Thymus (tissue), 14 donors: Measurements from ENCODE around the gene ZAR1. TPM values are rescaled to one million over a fixed set of nuclear protein-coding genes. Genes with fewer than 3 reads are reported as not detected.
"Not testable (repeated sequence)": the region's sequence is repeated elsewhere in the genome, so short reads cannot be mapped to it uniquely, and the experiment has no call there.

Experiments used
- DNase-seq, 9 donors: peaks; one replicate each; pipeline ENCODE4 v3.0.0-alpha.2; 2013; ENCODE audit warnings: low spot score in 9 of 9, low read depth in 6 of 9, missing footprints in 1 of 9
- H3K27ac ChIP-seq, 2 donors: one replicate each; pipeline ENCODE4 v1.5.1; 2013; ENCODE audit warnings: control low read depth in 1 of 2, low read depth in 1 of 2, low read length in 1 of 2, mild to moderate bottlenecking in 1 of 2, moderate library complexity in 1 of 2
- H3K27me3 ChIP-seq, 2 donors: one replicate each; pipeline ENCODE4 v1.5.1; 2013; ENCODE audit warnings: low read length in 1 of 2; ENCODE audit not compliant: control insufficient read depth in 2 of 2, insufficient read depth in 1 of 2
- H3K36me3 ChIP-seq, 2 donors: one replicate each; pipeline ENCODE4 v1.5.1; 2013; ENCODE audit warnings: low read length in 1 of 2, mild to moderate bottlenecking in 1 of 2, moderate library complexity in 1 of 2; ENCODE audit not compliant: control insufficient read depth in 2 of 2, insufficient read depth in 2 of 2
- H3K4me1 ChIP-seq, 2 donors: one replicate each; pipeline ENCODE4 v1.5.1; 2013; ENCODE audit warnings: low read length in 2 of 2; ENCODE audit not compliant: control insufficient read depth in 2 of 2, insufficient read depth in 2 of 2
- H3K4me3 ChIP-seq, 2 donors: one replicate each; pipeline ENCODE4 v1.5.1; 2013; ENCODE audit warnings: low read length in 2 of 2, control low read depth in 1 of 2, mild to moderate bottlenecking in 1 of 2
- H3K9me3 ChIP-seq, 2 donors: one replicate each; pipeline ENCODE4 v1.5.1; 2013; ENCODE audit warnings: low read length in 1 of 2, mild to moderate bottlenecking in 1 of 2; ENCODE audit not compliant: control insufficient read depth in 2 of 2, insufficient read depth in 1 of 2
- WGBS: extraction: QIAGEN DNeasy Blood & Tissue Kit; methylation state at CpG from one replicate; pipeline ENCODE4 v1.1.7; 2013; 5-methylcytosine and 5-hydroxymethylcytosine counted together
- long read RNA-seq, 10 donors: transcript quantifications; one replicate each; lab custom pipeline, GENCODE V29; 2026
- polyA plus RNA-seq: library from polyadenylated mRNA; stranded (reverse); fragments of 200-250 nt; gene quantifications from one replicate; pipeline ENCODE4 v1.2.3, GENCODE V29; 2013
- total RNA-seq: library from RNA; stranded (reverse); fragments of 120-200 nt; gene quantifications from one replicate; pipeline ENCODE4 v1.2.4, GENCODE V29; 2013
- donor health status: healthy.

Gene ZAR1, protein sequence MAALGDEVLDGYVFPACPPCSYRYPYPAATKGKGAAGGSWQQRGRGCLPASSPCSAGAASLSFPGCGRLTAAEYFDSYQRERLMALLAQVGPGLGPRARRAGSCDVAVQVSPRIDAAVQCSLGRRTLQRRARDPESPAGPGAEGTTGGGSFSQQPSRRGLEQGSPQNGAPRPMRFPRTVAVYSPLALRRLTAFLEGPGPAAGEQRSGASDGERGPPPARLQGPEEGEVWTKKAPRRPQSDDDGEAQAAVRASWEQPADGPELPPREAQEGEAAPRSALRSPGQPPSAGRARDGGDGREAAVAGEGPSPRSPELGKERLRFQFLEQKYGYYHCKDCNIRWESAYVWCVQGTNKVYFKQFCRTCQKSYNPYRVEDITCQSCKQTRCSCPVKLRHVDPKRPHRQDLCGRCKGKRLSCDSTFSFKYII
- total RNA-seq (not detected), polyA plus RNA-seq (0.02 TPM)
- long read RNA-seq, donor 1 = 0 reads
- long read RNA-seq, donor 2 = 0 reads
- long read RNA-seq, donor 3 = 0 reads
- long read RNA-seq, donor 4 = 0 reads
- long read RNA-seq, donor 5 = 0 reads
- long read RNA-seq, donor 6 = 0 reads
- long read RNA-seq, donor 7 = 0 reads
- long read RNA-seq, donor 8 = 0 reads
- long read RNA-seq, donor 9 = 0 reads
- long read RNA-seq, donor 10 = 0 reads

DNA sequence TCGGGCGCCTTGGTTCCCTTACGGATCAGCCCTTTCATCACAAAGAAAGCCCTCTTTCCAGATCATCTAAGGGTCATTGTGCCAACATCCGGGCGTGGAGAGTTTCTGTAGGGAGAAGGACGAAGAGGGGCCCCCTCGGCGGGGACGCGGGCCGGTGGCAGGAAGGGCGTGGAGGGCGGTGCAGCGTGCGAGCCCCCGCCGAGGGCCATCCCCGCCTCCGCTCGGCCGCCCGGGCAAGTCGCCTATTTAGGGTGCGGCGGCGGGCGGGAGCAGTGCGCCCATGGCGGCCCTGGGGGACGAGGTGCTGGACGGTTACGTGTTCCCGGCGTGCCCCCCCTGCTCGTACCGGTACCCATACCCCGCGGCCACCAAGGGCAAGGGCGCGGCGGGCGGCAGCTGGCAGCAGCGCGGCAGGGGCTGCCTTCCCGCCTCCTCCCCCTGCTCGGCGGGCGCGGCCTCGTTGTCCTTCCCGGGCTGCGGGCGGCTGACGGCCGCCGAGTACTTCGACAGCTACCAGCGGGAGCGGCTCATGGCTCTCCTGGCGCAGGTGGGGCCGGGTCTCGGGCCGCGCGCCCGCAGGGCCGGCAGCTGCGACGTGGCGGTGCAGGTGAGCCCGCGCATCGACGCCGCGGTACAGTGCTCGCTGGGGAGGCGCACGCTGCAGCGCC lies at the start of gene ZAR1:
TSS of gene ZAR1 (plus strand) at position 241 of the 668 bp plus-strand sequence. CDS start at position 281, 40 bp downstream.
- peaks cover 41 to 76% of the 10 kb centered on the region in 2 donors for H3K27me3 ChIP-seq
- H3K27ac ChIP-seq = no peak within 1 kb of the TSS
- 4% methylated on average over 80 of the region's 80 CpGs for WGBS
- H3K4me1 ChIP-seq = peaks cover 2 to 9% of the 10 kb centered on the region in 2 donors
- H3K9me3 ChIP-seq = peaks cover 0 to 1% of the 10 kb centered on the region in 2 donors
- peak within 1 kb of the TSS in 1 of 2 donors; percentile 37 for H3K4me3 ChIP-seq
- no peak for DNase-seq
- H3K36me3 ChIP-seq = no peaks in the 10 kb centered on the region

GRCh38 chr4:48440914-48441313 lies 49.1 kb upstream of the ZAR1 start:
- not testable (repeated sequence) for H3K4me3 ChIP-seq, H3K36me3 ChIP-seq, H3K9me3 ChIP-seq, H3K4me1 ChIP-seq, H3K27ac ChIP-seq, H3K27me3 ChIP-seq, DNase-seq
- 84% methylated on average over 5 of the region's 5 CpGs for WGBS

DNA sequence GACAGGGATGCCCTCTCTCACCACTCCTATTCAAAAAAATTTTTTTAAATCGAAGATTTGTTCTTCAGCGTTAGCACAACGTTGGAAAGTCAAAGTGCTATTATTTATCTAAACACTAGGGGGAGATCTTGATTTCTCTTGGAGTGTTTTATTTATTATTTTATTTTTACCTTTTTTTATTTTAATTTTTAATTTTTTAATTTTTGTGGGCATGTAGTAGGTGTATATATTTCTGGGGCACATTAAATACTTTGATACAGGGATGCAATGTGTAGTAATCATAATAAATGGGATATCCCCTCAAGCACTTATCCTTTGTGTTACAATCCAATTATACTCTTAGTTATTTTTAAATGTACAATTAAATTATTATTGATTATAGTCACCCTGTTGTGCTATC lies 44.3 kb upstream of the ZAR1 start:
- H3K27ac ChIP-seq = no peak overlapping the region
- 17% methylated on average over 3 of the region's 3 CpGs for WGBS
- DNase-seq = peak in 1 of 9 donors; percentile 20

GRCh38 chr4:48446642-48447041 lies 43.4 kb upstream of the ZAR1 start:
- no peaks in the 10 kb centered on the region for H3K36me3 ChIP-seq
- WGBS = 90% methylated on average over 1 of the region's 1 CpG
- H3K4me1 ChIP-seq = no peaks in the 10 kb centered on the region
- H3K9me3 ChIP-seq = no peaks in the 10 kb centered on the region
- no peak overlapping the region for H3K4me3 ChIP-seq
- no peak overlapping the region for H3K27ac ChIP-seq
- DNase-seq = no peak
- H3K27me3 ChIP-seq = no peaks in the 10 kb centered on the region

More for the DNA sequence above, 44.3 kb upstream of the ZAR1 start:
- Histone ChIP-seq H3K9me3 (no peaks in the 10 kb centered on the region), H3K36me3 (no peaks in the 10 kb centered on the region), H3K4me1 (no peaks in the 10 kb centered on the region), H3K4me3 (no peak overlapping the region), H3K27me3 (no peaks in the 10 kb centered on the region)

DNA sequence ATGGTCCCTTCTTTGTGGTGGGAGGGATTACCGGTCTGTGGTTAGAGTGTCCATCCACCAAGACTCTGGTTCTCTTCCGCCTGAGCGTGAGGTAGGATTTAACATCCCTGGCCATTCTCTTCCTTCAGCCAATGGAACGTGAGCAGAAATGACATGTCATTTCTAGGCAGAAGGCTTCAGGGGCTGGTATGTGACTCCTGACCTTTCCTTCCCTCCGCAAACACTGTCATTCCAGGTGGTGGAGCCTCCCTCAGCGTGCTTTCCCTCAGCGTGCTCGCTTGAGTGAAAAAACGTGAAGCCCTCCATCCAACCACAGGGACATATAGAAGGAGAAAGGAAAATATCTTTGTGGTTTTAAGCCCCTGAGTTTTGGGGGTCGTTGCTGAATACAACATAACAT lies 40.9 kb upstream of the ZAR1 start:
- Histone ChIP-seq H3K36me3 (no peaks in the 10 kb centered on the region), H3K9me3 (no peaks in the 10 kb centered on the region), H3K27me3 (no peaks in the 10 kb centered on the region), H3K4me1 (no peaks in the 10 kb centered on the region), H3K4me3 (no peak overlapping the region), H3K27ac (no peak overlapping the region)
- WGBS = 94% methylated on average over 10 of the region's 10 CpGs
- no peak for DNase-seq

GRCh38 chr4:48450740-48451139 lies 39.3 kb upstream of the ZAR1 start:
- no peak overlapping the region for H3K27ac ChIP-seq
- 98% methylated on average over 3 of the region's 3 CpGs for WGBS

DNA sequence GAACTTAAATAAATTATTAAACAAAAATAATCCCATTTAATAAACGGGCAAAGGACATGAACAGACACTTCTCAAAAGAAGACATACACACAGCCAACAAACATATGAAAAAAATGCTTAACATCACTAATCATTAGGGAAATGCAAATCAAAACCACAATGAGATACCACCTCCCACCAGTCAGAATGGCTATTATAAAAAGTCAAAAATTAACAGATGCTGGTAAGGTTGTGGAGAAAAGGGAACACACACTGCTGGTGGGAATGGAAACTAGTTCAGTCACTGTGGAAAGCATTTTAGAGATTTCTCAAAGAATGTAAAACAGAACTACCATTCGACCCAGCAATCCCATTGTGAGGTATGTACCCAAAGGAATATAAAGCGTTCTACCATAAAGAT lies 38.4 kb upstream of the ZAR1 start:
- H3K27ac ChIP-seq, H3K4me1 ChIP-seq, H3K27me3 ChIP-seq, H3K9me3 ChIP-seq, H3K4me3 ChIP-seq, DNase-seq, H3K36me3 ChIP-seq: not testable (repeated sequence)
- WGBS = 98% methylated on average over 3 of the region's 3 CpGs

More at GRCh38 chr4:48450740-48451139, 39.3 kb upstream of the ZAR1 start:
- no peak for DNase-seq
- H3K4me1 ChIP-seq = no peaks in the 10 kb centered on the region
- no peaks in the 10 kb centered on the region for H3K9me3 ChIP-seq
- H3K36me3 ChIP-seq = no peaks in the 10 kb centered on the region
- H3K27me3 ChIP-seq = no peaks in the 10 kb centered on the region
- no peak overlapping the region for H3K4me3 ChIP-seq

DNA sequence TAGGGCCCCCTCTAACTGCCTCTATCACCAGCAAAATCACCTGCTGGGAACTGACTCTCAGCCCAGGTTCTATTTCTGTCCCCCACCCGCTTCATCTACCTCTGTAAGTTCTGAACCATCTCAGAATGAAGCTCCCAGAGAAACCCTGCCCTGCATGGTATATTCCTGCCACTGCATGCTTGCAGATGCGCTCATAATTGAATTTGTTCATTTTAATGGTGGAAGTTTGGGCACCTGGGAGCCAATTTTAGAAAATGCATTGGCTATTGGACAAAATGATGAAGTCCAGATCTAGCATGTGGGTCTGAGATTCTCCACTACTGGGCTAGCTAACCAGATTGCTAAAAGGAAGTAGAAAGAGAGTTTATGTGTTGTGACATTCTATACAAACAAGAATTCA lies 35.5 kb upstream of the ZAR1 start:
- no peak overlapping the region for H3K27ac ChIP-seq
- H3K27me3 ChIP-seq = no peaks in the 10 kb centered on the region
- no peak for DNase-seq
- no peaks in the 10 kb centered on the region for H3K4me1 ChIP-seq
- no peaks in the 10 kb centered on the region for H3K36me3 ChIP-seq
- no peak overlapping the region for H3K4me3 ChIP-seq
- H3K9me3 ChIP-seq = no peaks in the 10 kb centered on the region
- WGBS = 95% methylated on average over 2 of the region's 2 CpGs

- H3K36me3 ChIP-seq = no peaks in the 10 kb centered on the region
- H3K9me3 ChIP-seq = no peaks in the 10 kb centered on the region
- H3K4me3 ChIP-seq = no peak overlapping the region
- DNase-seq = no peak
- no peaks in the 10 kb centered on the region for H3K4me1 ChIP-seq
- H3K27ac ChIP-seq = no peak overlapping the region
- H3K27me3 ChIP-seq = no peaks in the 10 kb centered on the region
Measured at GRCh38 chr4:48461000-48461399, 29.1 kb upstream of the ZAR1 start.
